HG02571 (cell line): ENCODE data around the gene HHLA2.
A peak's percentile ranks its signal among the peaks of the same experiment; 100 is the strongest.
"Not testable (repeated sequence)": the region's sequence is repeated elsewhere in the genome, so short reads cannot be mapped to it uniquely, and the experiment has no call there.

Source experiments
- ATAC-seq: cut with Tn5 transposase; IDR thresholded peaks from one replicate; pipeline ENCODE4 v1.9.1; 2021; ENCODE audit warnings: mild to moderate bottlenecking, moderate library complexity; ENCODE audit not compliant: unreplicated experiment

The HHLA2 gene

DNA sequence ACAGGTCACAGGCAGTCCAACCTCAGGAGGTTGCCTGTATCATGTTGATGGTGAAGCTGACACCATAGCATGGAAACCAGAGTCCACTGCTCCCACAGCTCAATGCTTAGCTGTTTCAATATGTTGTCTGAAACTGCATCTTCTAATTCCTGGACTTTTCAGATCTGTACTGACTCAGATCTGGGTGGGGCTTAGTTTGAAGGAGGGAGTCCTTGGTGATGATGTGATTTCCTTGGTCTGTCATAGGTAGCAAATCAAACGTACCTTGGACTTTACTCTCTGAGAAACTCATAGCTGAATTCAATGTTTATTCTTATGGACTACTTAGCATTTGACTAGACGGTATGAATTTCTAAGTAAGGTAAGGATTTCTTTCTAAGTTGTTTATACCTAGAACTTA lies at the start of gene HHLA2:
TSS of gene HHLA2 (plus strand) at position 310 of the 400 bp plus-strand sequence. CDS start 55,266 bp downstream, outside the sequence.
- ATAC-seq = peak; percentile 45

GRCh38 chr3:108250626-108251025 lies 45.7 kb upstream of the HHLA2 start:
- ATAC-seq = no peak

GRCh38 chr3:108251265-108251664 lies 45.1 kb upstream of the HHLA2 start:
- no peak for ATAC-seq

DNA sequence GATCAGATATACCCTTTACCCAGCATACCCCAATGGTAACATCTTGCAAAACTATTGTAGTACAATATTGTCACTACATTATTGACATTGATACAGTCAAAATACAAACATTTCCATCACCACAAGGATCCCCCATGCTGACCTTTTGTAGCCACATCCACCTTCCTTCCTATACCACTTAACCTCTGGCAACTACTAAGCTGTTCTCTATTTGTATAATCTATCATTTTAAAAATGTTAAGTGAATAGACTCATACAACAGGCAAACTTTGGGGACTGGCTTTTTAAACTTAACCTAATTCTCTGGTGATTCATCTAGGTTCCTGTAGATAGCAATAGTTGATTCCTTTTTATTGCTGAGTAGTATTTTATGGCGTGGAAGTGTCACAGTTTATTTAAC lies 44.5 kb upstream of the HHLA2 start:
- ATAC-seq = no peak

DNA sequence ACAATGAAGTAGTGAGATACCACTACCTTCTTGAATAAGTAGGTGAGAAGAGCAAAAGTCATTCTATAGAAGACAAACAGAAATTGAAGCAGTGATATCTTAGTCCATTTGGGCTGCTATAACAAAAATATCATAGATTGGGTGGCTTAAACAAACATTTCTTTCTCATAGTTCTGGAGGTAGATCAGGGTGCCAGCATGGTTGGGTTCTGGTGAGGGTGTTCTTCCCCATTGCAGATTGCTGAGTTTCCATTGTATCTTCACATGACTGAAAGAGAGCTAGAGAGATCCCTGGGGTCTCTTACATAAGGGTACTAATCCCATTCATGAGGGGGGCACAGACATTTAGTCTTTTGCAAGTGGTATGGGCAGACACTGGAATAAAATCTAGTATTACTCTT lies 41.2 kb upstream of the HHLA2 start:
- no peak for ATAC-seq

- peak; percentile 76 for ATAC-seq
Measured at GRCh38 chr3:108264534-108265298, 31.6 kb upstream of the HHLA2 start.

DNA sequence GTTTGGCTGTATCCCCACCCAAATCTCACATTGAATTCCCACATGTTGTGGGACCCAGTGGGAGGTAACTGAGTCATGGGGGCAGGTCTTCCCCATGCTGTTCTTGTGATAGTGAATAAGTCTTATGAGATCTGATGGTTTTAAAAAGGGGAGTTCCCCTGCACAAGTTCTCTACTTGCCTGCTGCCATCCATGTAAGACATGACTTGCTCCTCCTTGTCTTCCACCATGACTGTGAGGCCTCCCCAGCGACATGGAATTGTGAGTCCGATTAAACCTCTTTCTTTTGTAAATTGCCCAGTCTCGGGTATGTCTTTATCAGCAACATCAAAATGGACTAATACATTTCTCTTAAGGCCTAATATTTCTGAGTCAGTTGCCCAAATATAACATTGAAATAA lies 28.1 kb upstream of the HHLA2 start:
- not testable (repeated sequence) for ATAC-seq

DNA sequence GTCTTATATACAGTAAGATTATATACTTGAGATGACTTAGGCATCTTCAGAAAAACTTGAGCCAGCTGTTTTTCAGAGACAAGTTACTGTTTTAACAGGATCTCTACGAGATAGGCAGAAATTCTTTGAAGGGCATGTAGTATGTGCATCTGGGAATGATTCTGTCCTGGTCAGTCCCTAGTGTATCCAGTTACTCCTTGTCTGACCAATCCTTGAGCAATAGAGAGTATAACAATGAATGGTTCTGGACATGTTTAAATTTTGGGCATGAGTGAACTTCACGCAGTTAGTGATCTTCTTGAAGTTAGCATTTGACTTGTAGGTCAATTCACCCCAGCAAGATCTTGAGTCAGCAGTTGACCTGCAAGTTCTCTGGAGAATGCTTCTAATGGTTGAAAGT lies 24.7 kb upstream of the HHLA2 start:
- no peak for ATAC-seq

- not testable (repeated sequence) for ATAC-seq
Measured at GRCh38 chr3:108279066-108279465, 17.3 kb upstream of the HHLA2 start.

DNA sequence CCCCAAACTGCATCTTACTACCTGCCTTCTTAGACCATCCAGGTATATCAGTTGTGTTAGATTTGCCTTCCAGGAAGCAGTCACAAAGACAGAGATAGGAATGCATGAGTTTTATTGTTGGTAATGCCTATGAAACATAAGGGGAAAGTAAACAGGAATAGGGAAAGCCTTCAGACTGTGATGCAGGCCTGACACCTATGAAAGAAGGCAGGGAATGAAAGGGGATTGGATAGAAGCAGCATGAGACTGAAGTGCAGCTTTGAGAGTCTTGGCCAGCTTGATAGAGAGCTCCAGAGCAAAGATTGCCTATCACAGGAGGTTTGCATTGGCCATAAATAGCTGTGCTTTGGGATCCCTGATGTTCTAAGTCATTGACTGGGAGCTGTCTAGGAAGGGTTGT lies 15.9 kb upstream of the HHLA2 start:
- ATAC-seq = no peak

- ATAC-seq = no peak
Measured at GRCh38 chr3:108281670-108282069, 14.7 kb upstream of the HHLA2 start.

DNA sequence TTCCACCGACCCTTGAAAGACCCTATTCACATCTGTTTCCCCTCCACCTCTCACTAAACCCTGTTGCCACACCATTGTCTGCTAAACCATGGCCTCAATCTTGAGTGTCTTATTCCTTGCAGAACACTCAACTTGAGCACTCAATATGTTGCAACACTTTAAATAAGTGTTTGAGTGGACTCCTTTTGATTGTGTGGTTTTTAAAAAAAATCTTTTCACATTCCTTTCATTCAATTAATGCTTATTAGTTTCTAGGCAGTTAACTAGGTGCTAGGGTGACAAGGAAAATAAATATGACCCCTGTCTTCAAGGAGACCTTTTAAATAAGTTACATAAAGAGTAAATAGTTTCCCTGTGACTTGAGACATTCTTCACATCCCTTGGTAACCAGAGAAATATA lies 13.3 kb upstream of the HHLA2 start:
- ATAC-seq = no peak

GRCh38 chr3:108283989-108284388 lies 12.4 kb upstream of the HHLA2 start:
- no peak for ATAC-seq

DNA sequence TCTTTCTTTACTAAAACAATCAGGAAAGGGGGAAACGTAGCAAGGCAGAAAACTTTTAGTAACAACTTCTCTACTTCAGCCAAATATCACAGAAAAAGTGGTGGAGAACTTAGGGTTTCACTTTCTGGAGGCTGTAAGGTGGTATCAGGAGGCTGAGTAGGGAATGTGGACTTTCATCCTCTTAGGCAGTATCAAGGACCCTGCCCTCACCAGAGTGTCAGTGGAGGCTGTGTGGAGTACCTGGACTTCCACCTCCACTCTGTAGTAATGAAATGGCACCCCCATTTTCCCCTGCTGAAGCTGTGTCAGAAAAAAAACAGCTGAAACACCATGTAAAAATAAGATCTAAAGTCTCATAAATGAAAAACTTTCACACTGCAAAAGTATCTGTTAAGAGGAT lies 11.2 kb upstream of the HHLA2 start:
- ATAC-seq = no peak

DNA sequence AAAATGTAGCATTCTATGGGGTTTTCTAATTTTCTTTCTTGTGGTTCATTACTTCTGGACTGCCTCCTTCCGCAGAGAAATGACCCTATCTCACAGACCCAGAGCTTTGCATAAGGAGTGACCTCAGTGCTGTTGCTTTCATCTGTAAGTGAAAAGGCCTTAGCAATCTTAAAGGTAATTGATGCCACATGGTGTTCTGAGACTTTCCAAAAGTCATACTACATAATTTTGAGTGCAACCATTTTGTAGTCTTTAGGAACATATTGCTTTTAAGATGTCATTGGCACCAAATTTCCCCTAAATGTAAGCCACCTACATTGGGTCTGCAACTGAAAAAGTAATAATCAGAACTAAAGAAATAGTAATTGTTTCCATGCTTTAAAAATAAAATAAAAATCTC lies 9.2 kb upstream of the HHLA2 start:
- ATAC-seq = peak; percentile 82

- ATAC-seq = not testable (repeated sequence)
Measured at GRCh38 chr3:108288193-108288592, 8.2 kb upstream of the HHLA2 start.

DNA sequence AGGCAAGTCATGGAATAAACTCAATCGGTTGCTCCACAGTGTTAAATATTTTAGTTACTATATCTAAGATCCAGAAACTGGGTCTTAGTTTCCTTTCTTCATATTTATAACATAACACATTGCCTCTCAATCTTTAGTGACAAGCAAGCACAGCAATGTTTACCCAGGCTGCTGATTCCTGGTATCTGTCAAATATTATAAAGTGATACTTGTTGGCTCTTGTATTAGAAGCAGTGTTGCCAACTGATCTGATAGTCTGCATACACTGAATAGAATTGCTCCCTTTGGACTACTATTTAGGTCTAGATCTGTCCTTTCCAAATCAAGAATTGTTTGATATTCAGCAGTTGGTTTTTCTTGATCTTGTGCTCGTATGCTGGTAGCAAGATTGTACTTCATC lies 7.2 kb upstream of the HHLA2 start:
- no peak for ATAC-seq

DNA sequence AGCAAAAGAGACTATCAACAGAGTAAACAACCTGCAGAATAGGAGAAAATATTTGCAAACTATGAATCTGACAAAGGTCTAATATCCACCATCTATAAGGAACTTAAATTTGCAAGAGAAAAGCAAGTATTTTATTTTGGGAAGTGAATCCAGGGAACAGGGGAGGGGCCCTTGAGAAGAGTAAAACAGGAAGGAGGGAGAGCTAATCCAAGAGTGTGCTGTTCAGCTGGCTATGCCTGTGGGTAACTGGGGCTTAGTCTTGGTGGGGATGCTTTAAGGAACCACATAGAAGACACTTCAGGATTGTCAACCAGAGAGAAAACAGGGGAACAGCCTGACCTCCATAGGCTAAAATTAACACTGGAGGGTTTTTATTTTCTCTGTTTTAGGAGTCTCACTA lies 3.9 kb upstream of the HHLA2 start:
- ATAC-seq = no peak

DNA sequence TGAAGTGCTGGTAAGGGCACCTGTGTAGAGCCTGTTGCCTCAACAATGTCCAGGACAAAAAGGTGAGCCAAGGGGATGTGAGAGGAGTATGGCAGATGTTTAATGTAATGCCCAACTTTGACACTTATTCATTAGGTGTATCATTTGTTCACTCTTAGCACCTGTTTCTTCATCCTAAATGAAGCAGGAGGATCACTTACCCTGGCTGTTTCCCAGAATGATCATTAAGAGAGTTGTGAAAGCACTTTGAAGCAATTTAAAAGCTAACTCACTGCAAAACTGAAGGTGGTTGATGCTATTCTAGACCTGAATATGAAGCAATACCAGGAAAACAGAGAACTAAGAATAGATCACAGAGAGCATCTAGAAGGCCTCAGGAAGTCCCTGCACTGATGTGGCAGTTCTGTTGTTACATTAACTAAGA lies 3.4 kb upstream of the HHLA2 start:
- ATAC-seq = peak; percentile 70

DNA sequence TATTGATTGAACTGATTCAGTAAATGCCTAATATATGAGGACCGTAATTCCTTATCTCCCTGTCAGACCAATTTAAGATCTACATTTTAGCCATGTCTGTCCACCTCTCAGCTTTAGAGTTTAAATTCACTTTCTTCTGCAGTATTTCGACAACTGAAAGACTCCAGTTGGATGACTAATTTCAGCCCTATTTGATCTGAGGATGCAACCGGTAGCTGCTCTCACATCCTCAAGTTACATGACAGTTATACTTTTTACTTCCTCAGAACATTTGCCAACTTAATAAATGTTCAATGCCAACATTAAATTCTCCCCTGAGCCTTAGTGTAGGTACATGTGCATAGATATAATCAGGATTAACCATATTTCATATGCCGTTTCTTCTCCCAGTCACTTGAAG lies 2.5 kb upstream of the HHLA2 start:
- ATAC-seq = peak; percentile 52

GRCh38 chr3:108295421-108296175 lies 750 bp upstream of the HHLA2 start:
- ATAC-seq = no peak

DNA sequence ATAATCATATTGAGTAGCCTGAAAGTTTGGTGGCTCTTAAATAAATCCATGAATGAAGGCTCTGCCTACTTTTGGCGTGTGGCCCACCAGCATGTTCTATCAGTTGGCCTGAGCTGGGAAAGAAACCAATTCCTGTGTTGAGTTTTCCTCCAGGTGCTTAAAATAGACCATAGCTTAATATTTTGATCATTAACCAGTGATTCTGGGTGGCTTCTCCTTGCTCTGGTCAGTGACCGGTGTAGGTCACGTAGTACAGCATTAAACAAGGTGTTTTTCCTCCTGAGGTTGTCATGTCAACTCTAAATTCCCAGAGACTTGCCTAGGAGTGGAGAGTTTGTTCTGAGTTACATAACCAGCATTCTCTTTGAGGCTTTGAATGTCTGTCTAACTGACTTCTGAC lies 1.3 kb downstream of the HHLA2 start:
- ATAC-seq = no peak
